Heart left ventricle (tissue), 16 donors: ENCODE results near the gene ZNF536. TPM values are rescaled to one million over a fixed set of nuclear protein-coding genes. Genes with fewer than 3 reads are reported as not detected.
"Not testable (repeated sequence)": the region's sequence is repeated elsewhere in the genome, so short reads cannot be mapped to it uniquely, and the experiment has no call there.

ENCODE experiments used
- ATAC-seq, 4 donors: fragments of 200-7000 bp; cut with Tn5 transposase; one replicate each; pipeline ENCODE4 v1.9.1; 2020 to 2022; ENCODE audit warnings: moderate library complexity in 4 of 4, mild to moderate bottlenecking in 3 of 4, moderate number of reproducible peaks in 1 of 4
- DNase-seq, 5 donors: peaks; one replicate each; pipeline ENCODE4 v3.0.0-alpha.2; 2020
- H3K27ac ChIP-seq, 12 donors: fragments of 200-600 bp; sonication (generic) in 4 of 12; one replicate each; pipeline versions ENCODE4 v1.5.0 to v1.8.0; 2016 to 2022; ENCODE audit warnings: mild to moderate bottlenecking in 2 of 12
- H3K27me3 ChIP-seq, 9 donors: fragments of 200-600 bp; sonication (generic) in 2 of 9; one replicate each; pipeline versions ENCODE4 v1.5.1 to v1.8.0; 2016 to 2022; ENCODE audit warnings: mild to moderate bottlenecking in 3 of 9
- H3K36me3 ChIP-seq, 9 donors: fragments of 200-600 bp; sonication (generic) in 2 of 9; one replicate each; pipeline versions ENCODE4 v1.5.0 to v1.8.0; 2018 to 2022; ENCODE audit warnings: mild to moderate bottlenecking in 2 of 9
- H3K4me1 ChIP-seq, 12 donors: fragments of 200-600 bp; sonication (generic) in 4 of 12; one replicate each; pipeline versions ENCODE4 v1.5.0 to v1.8.0; 2016 to 2022; ENCODE audit warnings: mild to moderate bottlenecking in 3 of 12
- H3K4me3 ChIP-seq, 12 donors: fragments of 200-600 bp; sonication (generic) in 4 of 12; one replicate each; pipeline versions ENCODE4 v1.5.0 to v1.8.0; 2017 to 2022; ENCODE audit warnings: mild to moderate bottlenecking in 9 of 12, moderate library complexity in 4 of 12
- H3K9me3 ChIP-seq, 12 donors: fragments of 200-600 bp; sonication (generic) in 4 of 12; one replicate each; pipeline versions ENCODE4 v1.5.0 to v1.8.0; 2016 to 2022; ENCODE audit warnings: mild to moderate bottlenecking in 1 of 12
- POLR2A ChIP-seq, 2 donors: fragments of 450-650 bp; IDR thresholded peaks; one replicate each; pipeline ENCODE4 v1.6.1; 2017; ENCODE audit warnings: antibody characterized with exemption in 2 of 2, mild to moderate bottlenecking in 2 of 2, moderate library complexity in 2 of 2
- WGBS, 4 donors: extraction: QIAGEN DNeasy Blood & Tissue Kit in 2 of 4; methylation state at CpG; one replicate each; pipeline versions ENCODE4 v1.1.5 to v1.1.7; 2013 to 2018; 5-methylcytosine and 5-hydroxymethylcytosine counted together
- intact Hi-C, 10 donors: fragments of 100-400 bp; cut with DNase I; formaldehyde crosslinking; loops; one replicate each; pipeline versions ENCODE4 v1.11.1 to v1.14.2; 2022
- polyA plus RNA-seq, 2 donors: library from polyadenylated mRNA; stranded (reverse); fragments of 200-250 nt; gene quantifications; one replicate each; pipeline ENCODE4 v1.2.3, GENCODE V29; 2013
- total RNA-seq, 9 donors: library from RNA; depleted of rRNA in 2 of 9; stranded (reverse); fragments of >200 nt in 2 of 9; fragmentation: NEBNext Ultra II Directional in 3 of 9; extraction: Animal tissue kit (Norgen Biotek cat#: 25700) in 3 of 9; gene quantifications; one replicate each; pipeline versions ENCODE4 v1.1.0 to v1.2.4, GENCODE V29; 2016 to 2023
- TF ChIP-seq, protein P1 (sequence below), 12 donors: fragments of 200-600 bp; sonication (generic) in 4 of 12; IDR thresholded peaks; one replicate each; pipeline versions ENCODE4 v1.5.0 to v1.8.0; 2018 to 2022; ENCODE audit warnings: antibody characterized with exemption in 12 of 12, mild to moderate bottlenecking in 5 of 12
- donor health status: ischemic (EF 13 %, LVEDD 7.1; RV severe dilation, severe dysfunction).
- donor health status: healthy with polysubstance abuse.
- donor health status: DM: no; HTN: yes; CAD: no.
- donor health status: DM: no; HTN: no; CAD: no.
- donor health status: ischemic (EF 25% LVEDD 6.9; RV normal size, moderate dysfunction).
- donor health status: ischemic (EF 25% LVEDD 5.7; RV mildly dilated, moderate dysfunction).
- donor health status: healthy.
- donor health status: DM: yes; HTN: yes; CAD: no.
- donor health status: ischemic (EF 35%, LVEDD 5.7; RV mildly dilated, moderate dysfunction).
- donor health status: nonischemic (EF 11% LVEDD 7.7; RV severe dilation, severe dysfunction).
- donor health status: DM: yes; HTN: yes; CAD: no.
- donor health status: PGD.
- donor health status: ischemic (EF 29% LVEDD 5.4; RV normal size, mild dysfunction).
- donor health status: nonischemic (EF 23%, LVEDD 6.1; RV moderate dilation, normal function).

Gene ZNF536
- total and polyA plus RNA-seq, 11 donors: 0.17 to 10.1 (median 2.0) TPM

DNA sequence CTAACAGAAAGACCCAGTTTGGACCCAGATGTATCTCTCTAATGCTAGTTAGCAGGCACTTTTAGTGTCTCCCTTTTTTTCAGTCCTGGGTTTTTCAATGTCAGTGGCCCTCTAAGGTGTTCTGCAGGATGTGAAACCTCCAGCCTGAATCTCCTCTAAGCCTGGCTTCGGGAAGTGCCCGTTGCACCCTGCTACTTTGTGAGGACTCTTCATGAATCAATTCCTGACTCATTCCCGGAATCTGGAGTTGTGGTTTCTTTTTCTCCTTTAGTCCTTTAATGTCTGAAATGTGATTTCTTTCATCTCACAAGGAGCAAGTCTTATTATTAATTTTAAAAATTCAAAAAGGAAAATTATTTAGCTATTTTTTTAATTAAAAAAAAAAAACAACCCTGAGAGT lies 116.0 kb downstream of the ZNF536 start:
- no peaks in the 10 kb centered on the region for H3K9me3 ChIP-seq
- no peak overlapping the region for H3K27ac ChIP-seq
- H3K4me1 ChIP-seq: no peaks in the 10 kb centered on the region
- no peaks in the 10 kb centered on the region for H3K36me3 ChIP-seq
- peaks cover 0 to 22% (median 0%) of the 10 kb centered on the region in 9 donors for H3K27me3 ChIP-seq
- DNase-seq: no peak
- no peak for TF ChIP-seq POLR2A (IDR thresholded peaks at IDR 0.05)
- TF ChIP-seq, protein P1, sequence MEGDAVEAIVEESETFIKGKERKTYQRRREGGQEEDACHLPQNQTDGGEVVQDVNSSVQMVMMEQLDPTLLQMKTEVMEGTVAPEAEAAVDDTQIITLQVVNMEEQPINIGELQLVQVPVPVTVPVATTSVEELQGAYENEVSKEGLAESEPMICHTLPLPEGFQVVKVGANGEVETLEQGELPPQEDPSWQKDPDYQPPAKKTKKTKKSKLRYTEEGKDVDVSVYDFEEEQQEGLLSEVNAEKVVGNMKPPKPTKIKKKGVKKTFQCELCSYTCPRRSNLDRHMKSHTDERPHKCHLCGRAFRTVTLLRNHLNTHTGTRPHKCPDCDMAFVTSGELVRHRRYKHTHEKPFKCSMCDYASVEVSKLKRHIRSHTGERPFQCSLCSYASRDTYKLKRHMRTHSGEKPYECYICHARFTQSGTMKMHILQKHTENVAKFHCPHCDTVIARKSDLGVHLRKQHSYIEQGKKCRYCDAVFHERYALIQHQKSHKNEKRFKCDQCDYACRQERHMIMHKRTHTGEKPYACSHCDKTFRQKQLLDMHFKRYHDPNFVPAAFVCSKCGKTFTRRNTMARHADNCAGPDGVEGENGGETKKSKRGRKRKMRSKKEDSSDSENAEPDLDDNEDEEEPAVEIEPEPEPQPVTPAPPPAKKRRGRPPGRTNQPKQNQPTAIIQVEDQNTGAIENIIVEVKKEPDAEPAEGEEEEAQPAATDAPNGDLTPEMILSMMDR (IDR thresholded peaks at IDR 0.05): no peak
- no peak overlapping the region for H3K4me3 ChIP-seq
- 68 to 82% (median 81%) methylated on average over 3 of the region's 3 CpGs for WGBS, 4 donors
- intact Hi-C loops: no loop called here
- ATAC-seq: no peak

DNA sequence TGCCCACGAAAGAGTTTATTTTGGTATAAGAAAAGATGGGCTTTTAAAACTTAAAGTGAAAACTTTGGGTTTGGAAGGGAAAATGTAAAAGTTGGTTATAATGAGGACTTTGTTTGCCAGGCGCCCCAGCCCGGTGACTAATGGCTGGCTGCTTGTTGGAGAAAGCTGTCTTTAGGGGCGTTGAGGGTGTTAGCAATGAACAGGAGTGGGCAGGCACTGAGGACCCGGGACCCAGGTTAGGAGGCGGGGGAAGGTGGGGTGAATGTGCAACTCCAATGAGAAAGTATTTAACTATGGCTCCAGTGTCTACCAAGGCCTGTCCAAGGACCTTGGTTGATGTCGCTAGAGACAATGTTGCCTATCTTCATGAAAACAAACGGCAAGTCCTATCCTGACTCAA lies 118.6 kb downstream of the ZNF536 start:
- no peaks in the 10 kb centered on the region for H3K9me3 ChIP-seq
- 85 to 92% (median 90%) methylated on average over 8 of the region's 8 CpGs for WGBS, 4 donors
- DNase-seq (no peak), ATAC-seq (no peak)
- H3K4me1 ChIP-seq: no peaks in the 10 kb centered on the region
- peaks cover 0 to 30% (median 0%) of the 10 kb centered on the region in 9 donors for H3K27me3 ChIP-seq
- intact Hi-C loops: no loop called here
- H3K27ac ChIP-seq: no peak overlapping the region
- H3K4me3 ChIP-seq: no peak overlapping the region
- TF ChIP-seq, protein P1 (IDR thresholded peaks at IDR 0.05): no peak
- TF ChIP-seq POLR2A (IDR thresholded peaks at IDR 0.05): no peak
- H3K36me3 ChIP-seq: no peaks in the 10 kb centered on the region

DNA sequence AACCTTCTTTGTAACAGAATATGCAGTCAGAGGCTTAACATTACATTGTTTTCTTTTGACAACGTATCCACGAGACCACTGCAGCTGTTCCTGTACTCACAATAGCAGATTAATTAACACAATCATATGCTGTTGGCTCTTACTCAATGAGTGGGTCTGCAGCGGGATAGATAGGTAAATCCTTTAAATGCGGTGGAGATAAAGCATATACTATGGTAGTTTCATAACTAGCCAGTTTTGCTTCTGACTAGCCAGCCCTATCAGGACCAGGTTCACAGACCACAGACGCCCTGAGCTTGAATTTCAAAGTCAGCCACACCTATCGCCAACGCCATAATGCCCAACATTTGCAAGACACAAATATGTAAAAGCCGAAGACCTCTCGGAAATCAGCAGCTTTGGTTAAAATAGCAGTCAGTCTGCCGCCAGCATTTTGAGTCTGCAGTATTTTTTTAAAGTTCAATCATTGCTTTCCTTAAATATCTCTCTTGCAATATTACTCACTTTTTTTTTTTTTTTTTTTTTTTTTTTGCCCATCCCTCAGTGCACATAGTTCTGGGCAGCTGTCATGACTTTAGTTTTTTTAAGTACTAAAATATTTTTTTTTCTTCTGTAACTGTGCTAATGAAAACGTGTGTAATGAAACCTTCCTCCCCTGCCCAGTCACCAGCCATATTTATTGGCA lies 120.5 kb downstream of the ZNF536 start:
- no peaks in the 10 kb centered on the region for H3K9me3 ChIP-seq
- 29 to 49% (median 35%) methylated on average over 11 of the region's 11 CpGs for WGBS, 4 donors
- TF ChIP-seq POLR2A (IDR thresholded peaks at IDR 0.05): no peak
- TF ChIP-seq, protein P1 (IDR thresholded peaks at IDR 0.05): no peak
- peaks cover 0 to 30% (median 0%) of the 10 kb centered on the region in 9 donors for H3K27me3 ChIP-seq
- H3K36me3 ChIP-seq: no peaks in the 10 kb centered on the region
- DNase-seq: no peak
- ATAC-seq: no peak
- no peaks in the 10 kb centered on the region for H3K4me1 ChIP-seq
- H3K4me3 ChIP-seq: no peak overlapping the region
- intact Hi-C loops: no loop called here
- H3K27ac ChIP-seq: no peak overlapping the region

DNA sequence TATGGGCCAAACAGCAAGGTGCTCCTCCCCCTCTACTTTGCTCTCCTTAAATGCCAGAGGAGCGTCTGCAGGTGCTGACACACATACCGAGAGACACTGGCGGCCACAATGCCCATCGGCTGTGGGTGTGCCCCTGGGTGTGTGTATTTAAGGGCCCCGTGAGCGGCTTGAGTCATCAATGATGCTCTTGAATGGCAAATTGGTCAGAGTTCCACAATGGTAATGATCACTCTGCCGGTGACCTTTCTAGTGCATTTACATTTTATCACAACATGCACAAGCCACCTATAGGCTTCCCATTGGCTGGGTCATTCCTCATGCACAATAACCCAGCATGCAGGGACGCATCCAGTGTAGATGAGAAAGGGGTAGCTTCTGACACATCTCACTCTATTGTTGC lies 124.8 kb downstream of the ZNF536 start:
- Histone ChIP-seq H3K27ac (no peak overlapping the region), H3K27me3 (peaks cover 0 to 26% (median 0%) of the 10 kb centered on the region in 9 donors), H3K4me1 (peaks cover 0 to 4% (median 0%) of the 10 kb centered on the region in 12 donors), H3K9me3 (no peaks in the 10 kb centered on the region), H3K4me3 (no peak overlapping the region), H3K36me3 (no peaks in the 10 kb centered on the region)
- ATAC-seq (no peak), DNase-seq (no peak)
- TF ChIP-seq, protein P1 (IDR thresholded peaks at IDR 0.05): no peak
- no peak for TF ChIP-seq POLR2A (IDR thresholded peaks at IDR 0.05)
- intact Hi-C loops: no loop called here
- WGBS, 4 donors: 71 to 85% (median 74%) methylated on average over 5 to 8 of the region's 8 CpGs

DNA sequence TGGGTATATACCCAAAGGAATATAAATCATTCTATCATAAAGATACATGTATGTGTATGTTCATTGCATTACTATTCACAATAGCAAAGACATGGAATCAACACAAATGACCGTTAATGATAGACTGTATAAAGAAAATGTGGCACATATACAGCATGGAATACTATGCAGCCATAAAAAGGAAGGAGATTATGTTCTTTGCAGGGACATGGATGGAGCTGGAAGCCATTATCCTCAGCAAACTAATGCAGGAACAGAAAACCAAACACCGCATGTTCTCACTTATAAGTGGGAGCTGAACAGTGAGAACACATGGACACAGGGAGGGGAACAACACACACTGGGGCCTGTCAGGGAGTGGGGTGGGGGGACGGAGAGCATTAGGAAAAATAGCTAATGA lies 125.9 kb downstream of the ZNF536 start:
- peaks cover 0 to 21% (median 0%) of the 10 kb centered on the region in 9 donors for H3K27me3 ChIP-seq
- H3K36me3 ChIP-seq, H3K27ac ChIP-seq, ATAC-seq, intact Hi-C loops, DNase-seq, H3K4me3 ChIP-seq, H3K9me3 ChIP-seq, H3K4me1 ChIP-seq: not testable (repeated sequence)
- WGBS, 4 donors: 82 to 89% (median 87%) methylated on average over 3 of the region's 3 CpGs
